A673 (cell line): ENCODE measurements around the gene ASTN1. TPM values are rescaled to one million over a fixed set of nuclear protein-coding genes. Genes with fewer than 3 reads are reported as not detected.
A peak's percentile ranks its signal among the peaks of the same experiment; 100 is the strongest.

Experiments used
- BruUV-seq: library from RNA; stranded (reverse); fragments of 400-500 nt; replicated peaks from 2 replicates; lab custom pipeline; 2021; lab: Mats Ljungman, UMichigan
- CTCF ChIA-PET: fragments of 300-600 bp; sonication (Branson Sonifier 250); formaldehyde crosslinking; loops from one replicate; lab custom pipeline; 2022; ENCODE audit warnings: antibody characterized with exemption; lab: Charles Lee
- POLR2A ChIA-PET: fragments of 300-600 bp; sonication (Branson Sonifier 250); formaldehyde crosslinking; loops from one replicate; lab custom pipeline; 2022; ENCODE audit warnings: antibody characterized with exemption; ENCODE audit not compliant: low non-redundant PET; lab: Charles Lee
- DNase-seq: peaks from one replicate; pipeline ENCODE4 v3.0.0-alpha.2; 2015; ENCODE audit warnings: low spot score
- H3K27ac ChIP-seq: fragments of 200-600 bp; sonication (generic); 2 replicates; pipeline ENCODE4 v1.5.1; 2016; ENCODE audit warnings: mixed run types, low read depth, mild to moderate bottlenecking, mixed read lengths, antibody characterized with exemption, low read length; ENCODE audit not compliant: poor library complexity, severe bottlenecking
- H3K27me3 ChIP-seq: fragments of 200-600 bp; sonication (generic); replicated peaks from 2 replicates; pipeline ENCODE4 v1.6.1; 2017; ENCODE audit warnings: mixed run types, low read depth, mild to moderate bottlenecking, mixed read lengths, antibody characterized with exemption, low read length; ENCODE audit not compliant: insufficient read depth, poor library complexity
- H3K36me3 ChIP-seq: fragments of 200-600 bp; sonication (generic); 2 replicates; pipeline ENCODE4 v1.6.1; 2016; ENCODE audit warnings: mixed run types, mild to moderate bottlenecking, mixed read lengths, antibody characterized with exemption, low read length; ENCODE audit not compliant: insufficient read depth, poor library complexity, severe bottlenecking
- H3K4me1 ChIP-seq: fragments of 200-600 bp; sonication (generic); 2 replicates; pipeline ENCODE4 v1.6.1; 2017; ENCODE audit warnings: mixed run types, mild to moderate bottlenecking, mixed read lengths, antibody characterized with exemption, low read length; ENCODE audit not compliant: insufficient read depth, poor library complexity, severe bottlenecking
- H3K4me3 ChIP-seq: fragments of 200-600 bp; sonication (generic); 2 replicates; pipeline ENCODE4 v1.5.1; 2016; ENCODE audit warnings: low read depth, mixed run types, mild to moderate bottlenecking, mixed read lengths, low read length; ENCODE audit not compliant: poor library complexity, severe bottlenecking
- H3K9me3 ChIP-seq: fragments of 200-600 bp; sonication (generic); 2 replicates; pipeline ENCODE4 v1.6.1; 2016; ENCODE audit warnings: mixed run types, low read depth, mild to moderate bottlenecking, mixed read lengths, antibody characterized with exemption, low read length; ENCODE audit not compliant: poor library complexity, severe bottlenecking
- CTCF ChIP-seq: fragments of 300-800, 200-600 bp; sonication (generic); conservative IDR thresholded peaks from 2 replicates; pipeline ENCODE4 v1.5.1; 2017; ENCODE audit warnings: low read depth, mild to moderate bottlenecking, antibody characterized with exemption, low read length, moderate library complexity, mixed read lengths
- EZH2 ChIP-seq: fragments of 200-600 bp; sonication (generic); IDR thresholded peaks from 2 replicates; pipeline ENCODE4 v1.6.1; 2017; ENCODE audit warnings: borderline replicate concordance, low read depth, mild to moderate bottlenecking, mixed read lengths, antibody characterized with exemption, low read length; ENCODE audit not compliant: poor library complexity, severe bottlenecking
- intact Hi-C: fragments of 100-400 bp; cut with micrococcal nuclease; formaldehyde crosslinking; loops from one replicate; pipeline ENCODE4 v1.10.0; 2022; ENCODE audit not compliant: unreplicated experiment
- total RNA-seq: library from RNA; stranded (reverse); gene quantifications from 2 replicates; pipeline ENCODE4 v1.2.3, GENCODE V29; 2021

Gene ASTN1
- total RNA-seq, 1 experiment from 2014 or later: 0.41 TPM

GRCh38 chr1:176884286-176884685, 280.2 kb downstream of the ASTN1 start:
- CTCF ChIA-PET: no interaction called here
- no peak for DNase-seq
- POLR2A ChIA-PET: no interaction called here
- Histone ChIP-seq H3K36me3 (no peaks in the 10 kb centered on the region), H3K27me3 (no peaks in the 10 kb centered on the region), H3K4me1 (no peaks in the 10 kb centered on the region), H3K9me3 (no peaks in the 10 kb centered on the region), H3K4me3 (no peak overlapping the region), H3K27ac (no peak overlapping the region)
- intact Hi-C loops: loop anchor here (5.0 kb wide), 1 partner anchor 1063 kb away; no protein-coding TSS in a partner anchor
- no TSS peak for BruUV-seq
- TF ChIP-seq CTCF (no peak), EZH2 (no peak)

GRCh38 chr1:176880955-176881595, 283.4 kb downstream of the ASTN1 start:
- H3K4me1 ChIP-seq: no peaks in the 10 kb centered on the region
- POLR2A ChIA-PET: no interaction called here
- CTCF ChIA-PET: interaction anchor here (1.0 kb wide), 1 partner anchor 1729 kb away, joined by 5 read pairs; no protein-coding TSS in a partner anchor
- no peak overlapping the region for H3K4me3 ChIP-seq
- TF ChIP-seq CTCF: peak; percentile 94
- no peak for TF ChIP-seq EZH2
- no peaks in the 10 kb centered on the region for H3K27me3 ChIP-seq
- BruUV-seq: no TSS peak
- intact Hi-C loops: loop anchor here (1.0 to 5.0 kb wide), 3 partner anchors 321 to 1066 kb away; no protein-coding TSS in a partner anchor
- peak; percentile 84 for DNase-seq
- no peaks in the 10 kb centered on the region for H3K36me3 ChIP-seq
- H3K9me3 ChIP-seq: no peaks in the 10 kb centered on the region
- no peak overlapping the region for H3K27ac ChIP-seq

- Histone ChIP-seq H3K4me1 (no peaks in the 10 kb centered on the region), H3K36me3 (no peaks in the 10 kb centered on the region), H3K9me3 (no peaks in the 10 kb centered on the region), H3K4me3 (no peak overlapping the region), H3K27ac (no peak overlapping the region), H3K27me3 (no peaks in the 10 kb centered on the region)
- intact Hi-C loops: loop anchor here (5.0 kb wide), 1 partner anchor 1067 kb away; no protein-coding TSS in a partner anchor
- no TSS peak for BruUV-seq
- CTCF ChIA-PET: interaction anchor here (0.6 to 1.0 kb wide), 2 partner anchors 320 to 1728 kb away, joined by 5 to 6 read pairs; no protein-coding TSS in a partner anchor
- TF ChIP-seq CTCF: no peak
- no peak for TF ChIP-seq EZH2
- POLR2A ChIA-PET: no interaction called here
- no peak for DNase-seq
Observed at GRCh38 chr1:176879784-176880620, 284.5 kb downstream of the ASTN1 start.
